22Rv1 (cell line): ENCODE data around the gene DNAJB8.

Source experiments
- H3K27ac ChIP-seq: fragments of 450-650 bp; 2 replicates; pipeline ENCODE4 v1.5.1; 2017
- CTCF ChIP-seq: fragments of 450-650 bp; IDR thresholded peaks from 2 replicates; pipeline ENCODE4 v1.5.1; 2017; ENCODE audit warnings: mild to moderate bottlenecking
- ZFX ChIP-seq: fragments of 450-650 bp; IDR thresholded peaks from 2 replicates; pipeline ENCODE4 v1.6.1; 2017; ENCODE audit warnings: antibody characterized with exemption, borderline replicate concordance

Gene DNAJB8

GRCh38 chr3:128466840-128467541, at the start of gene DNAJB8:
TSS of gene DNAJB8 (minus strand) at chr3:128466890. CDS start at chr3:128463245, 3,645 bp downstream.
- H3K27ac ChIP-seq, result no peak within 1 kb of the TSS
- TF ChIP-seq ZFX (no peak), CTCF (no peak)

DNA sequence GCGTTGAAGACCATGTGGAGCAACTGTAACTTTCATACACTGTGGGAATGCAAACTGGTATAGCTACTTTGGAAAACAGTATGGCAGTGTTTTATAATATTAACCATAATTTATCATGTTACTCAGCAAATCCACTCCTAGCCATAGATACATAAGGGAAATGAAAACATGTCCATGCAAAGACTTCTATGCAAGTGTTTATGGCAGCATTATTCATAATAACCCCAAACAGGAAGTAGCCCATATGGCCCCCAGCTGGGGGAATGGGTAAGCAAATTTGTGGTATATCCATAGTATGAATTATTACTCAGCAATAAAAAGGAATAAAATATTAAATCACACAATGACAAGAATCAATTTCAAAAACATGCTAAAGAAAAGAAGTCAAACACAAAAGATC, 49.3 kb upstream of the DNAJB8 start:
- no peak for TF ChIP-seq ZFX
- TF ChIP-seq CTCF, result no peak
- H3K27ac ChIP-seq, result no peak overlapping the region

GRCh38 chr3:128508852-128509251, 42.2 kb upstream of the DNAJB8 start:
- H3K27ac ChIP-seq, result no peak overlapping the region
- no peak for TF ChIP-seq CTCF
- no peak for TF ChIP-seq ZFX

GRCh38 chr3:128506754-128507153, 40.1 kb upstream of the DNAJB8 start:
- no peak overlapping the region for H3K27ac ChIP-seq
- no peak for TF ChIP-seq ZFX
- no peak for TF ChIP-seq CTCF

- TF ChIP-seq ZFX (no peak), CTCF (no peak)
- H3K27ac ChIP-seq, result no peak overlapping the region
Observed at GRCh38 chr3:128505771-128506170, 39.1 kb upstream of the DNAJB8 start.

DNA sequence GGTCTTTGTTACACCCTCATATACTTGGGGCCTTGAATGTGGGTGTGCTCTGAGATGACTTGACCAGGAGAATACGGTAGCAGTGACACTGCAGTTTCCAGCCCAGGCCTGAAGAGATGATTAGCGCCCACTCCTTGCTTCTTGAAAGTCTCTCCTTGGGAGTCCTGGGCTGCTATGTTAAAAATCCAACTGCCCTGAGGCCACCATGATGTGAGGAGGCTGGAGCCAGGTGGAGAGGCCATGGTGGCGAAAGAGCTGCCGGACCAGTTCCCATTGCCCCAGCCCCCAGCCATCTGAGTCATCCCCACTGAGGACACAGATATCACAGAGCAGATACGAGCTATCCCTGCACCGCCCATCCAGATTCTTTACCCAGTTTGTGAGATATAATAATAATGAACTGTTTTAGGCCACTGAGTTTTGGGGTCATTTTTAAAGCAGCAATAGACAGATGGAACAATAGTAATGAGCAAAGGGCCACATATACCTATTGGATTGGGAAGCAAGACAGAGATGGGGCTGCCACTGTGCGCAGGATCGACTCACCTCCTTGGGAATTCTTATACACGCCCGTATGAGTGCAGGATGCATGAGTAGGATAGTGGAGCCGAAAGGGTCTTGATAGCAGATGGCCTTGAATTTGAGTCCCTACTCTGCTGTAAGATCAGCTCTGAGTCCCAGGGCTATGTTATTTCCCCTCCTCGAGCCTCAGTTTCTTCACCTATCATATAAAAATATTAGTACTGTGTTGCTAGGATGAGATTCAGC, 38.5 kb upstream of the DNAJB8 start:
- no peak overlapping the region for H3K27ac ChIP-seq
- TF ChIP-seq ZFX (no peak), CTCF (no peak)

DNA sequence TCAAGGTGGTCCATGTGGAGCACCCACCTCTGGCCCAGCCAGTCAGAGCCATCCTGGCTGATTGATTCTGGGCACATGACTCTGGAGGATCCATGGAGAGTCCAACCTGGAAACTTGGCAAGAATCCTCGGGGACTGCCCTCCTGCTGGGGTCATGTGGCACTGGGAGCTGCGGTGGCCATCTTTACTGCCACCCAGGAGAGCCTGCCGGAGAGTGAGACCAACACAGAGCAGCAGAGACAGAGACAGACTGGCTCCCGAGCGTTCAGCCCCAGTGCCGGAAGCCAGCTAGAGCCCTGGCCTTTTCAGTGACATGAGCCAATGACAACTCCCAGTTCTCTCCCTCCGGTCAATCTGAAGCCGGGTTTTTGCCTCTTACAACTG, 37.8 kb upstream of the DNAJB8 start:
- TF ChIP-seq CTCF, result no peak
- no peak overlapping the region for H3K27ac ChIP-seq
